BJ (cell line): ENCODE measurements around the gene PLPP3. TPM values are rescaled to one million over a fixed set of nuclear protein-coding genes. Genes with fewer than 3 reads are reported as not detected.

ENCODE experiments used
- CTCF ChIA-PET: fragments of 350-600 bp; formaldehyde crosslinking; extraction: SDS; loops from one replicate; lab custom pipeline; 2021; ENCODE audit warnings: antibody characterized with exemption, inconsistent platforms; lab: Yijun Ruan, JAX
- POLR2A ChIA-PET: fragments of 300-600 bp; sonication (Branson Sonifier 250); formaldehyde crosslinking; extraction: SDS; loops from one replicate; lab custom pipeline; 2021; ENCODE audit warnings: antibody characterized with exemption; lab: Charles Lee
- DNase-seq: peaks from one replicate; pipeline ENCODE4 v3.0.0-alpha.2; 2011; ENCODE audit warnings: low read depth
- H3K27me3 ChIP-seq: 2 replicates; pipeline ENCODE4 v1.6.0; 2011; ENCODE audit warnings: low read length; ENCODE audit not compliant: control insufficient read depth, insufficient read depth
- H3K36me3 ChIP-seq: 2 replicates; pipeline ENCODE4 v1.5.1; 2011; ENCODE audit warnings: low read length; ENCODE audit not compliant: control insufficient read depth, insufficient read depth
- H3K4me3 ChIP-seq: 2 replicates; pipeline ENCODE4 v1.5.1; 2011; ENCODE audit warnings: low read depth, mild to moderate bottlenecking, control low read depth, low read length
- CTCF ChIP-seq: IDR thresholded peaks from 2 replicates; pipeline ENCODE4 v1.5.1; 2011; ENCODE audit warnings: low read depth, mild to moderate bottlenecking, control low read depth, inconsistent platforms, low read length, moderate library complexity; ENCODE audit not compliant: insufficient read depth
- polyA plus RNA-seq: library from polyadenylated mRNA; depleted of rRNA; stranded (reverse); fragments of >200 nt; gene quantifications from 2 replicates; pipeline ENCODE4 v1.2.3, GENCODE V29; 2011; rRNA removed
- small RNA-seq: library from RNA; depleted of rRNA; stranded (forward); fragments of <200 nt; gene quantifications from one replicate; pipeline ENCODE3, GENCODE V24; 2012; ENCODE audit warnings: low replicate concordance, low read depth; ENCODE audit not compliant: insufficient read length

PLPP3 gene
- polyA plus RNA-seq, 1 experiment = 55.4 TPM

- H3K36me3 ChIP-seq = no peaks in the 10 kb centered on the region
- POLR2A ChIA-PET = no interaction called here
- TF ChIP-seq CTCF = no peak
- H3K4me3 ChIP-seq = no peak overlapping the region
- DNase-seq = no peak
- CTCF ChIA-PET = interaction anchor here (0.8 to 1.5 kb wide), 3 partner anchors 21 to 43 kb away, joined by 3 read pairs; no protein-coding TSS in a partner anchor
- no peaks in the 10 kb centered on the region for H3K27me3 ChIP-seq
These were observed 131.5 kb downstream of the PLPP3 start for GRCh38 chr1:56447823-56448222.

GRCh38 chr1:56446531-56447098 lies 132.7 kb downstream of the PLPP3 start:
- TF ChIP-seq CTCF = no peak
- Histone ChIP-seq H3K4me3 (no peak overlapping the region), H3K36me3 (no peaks in the 10 kb centered on the region), H3K27me3 (no peaks in the 10 kb centered on the region)
- POLR2A ChIA-PET = no interaction called here
- CTCF ChIA-PET = no interaction called here
- DNase-seq = no peak

GRCh38 chr1:56444960-56445646 lies 134.3 kb downstream of the PLPP3 start:
- CTCF ChIA-PET = interaction anchor here (0.6 kb wide), 1 partner anchor 134 kb away, joined by 3 read pairs; the partner anchor contains the start of gene PLPP3

More at GRCh38 chr1:56444960-56445646, 134.3 kb downstream of the PLPP3 start:
- H3K4me3 ChIP-seq = no peak overlapping the region
- no peak for DNase-seq
- H3K36me3 ChIP-seq = no peaks in the 10 kb centered on the region
- TF ChIP-seq CTCF = no peak
- no peaks in the 10 kb centered on the region for H3K27me3 ChIP-seq
- POLR2A ChIA-PET = no interaction called here

Small RNA genes lying within 50 kb of the gene (small RNA-seq; reads per million reads assigned to genes)
- gene AC099789.1 = not detected

Other genes with a start within 250 kb of the PLPP3 start
- 0.70 and 1.6 TPM in 2 replicates for gene PRKAA2, start 65.8 kb upstream of the PLPP3 start, polyA plus RNA-seq
- not detected in 2 replicates for gene FYB2, start 239.8 kb upstream of the PLPP3 start, polyA plus RNA-seq